GM18502 (cell line): ENCODE measurements around the gene C1QTNF12.

ENCODE experiments used
- ATAC-seq: cut with Tn5 transposase; IDR thresholded peaks from one replicate; pipeline ENCODE4 v1.9.1; 2021; ENCODE audit warnings: mild to moderate bottlenecking; ENCODE audit not compliant: unreplicated experiment, poor library complexity

The C1QTNF12 gene

DNA sequence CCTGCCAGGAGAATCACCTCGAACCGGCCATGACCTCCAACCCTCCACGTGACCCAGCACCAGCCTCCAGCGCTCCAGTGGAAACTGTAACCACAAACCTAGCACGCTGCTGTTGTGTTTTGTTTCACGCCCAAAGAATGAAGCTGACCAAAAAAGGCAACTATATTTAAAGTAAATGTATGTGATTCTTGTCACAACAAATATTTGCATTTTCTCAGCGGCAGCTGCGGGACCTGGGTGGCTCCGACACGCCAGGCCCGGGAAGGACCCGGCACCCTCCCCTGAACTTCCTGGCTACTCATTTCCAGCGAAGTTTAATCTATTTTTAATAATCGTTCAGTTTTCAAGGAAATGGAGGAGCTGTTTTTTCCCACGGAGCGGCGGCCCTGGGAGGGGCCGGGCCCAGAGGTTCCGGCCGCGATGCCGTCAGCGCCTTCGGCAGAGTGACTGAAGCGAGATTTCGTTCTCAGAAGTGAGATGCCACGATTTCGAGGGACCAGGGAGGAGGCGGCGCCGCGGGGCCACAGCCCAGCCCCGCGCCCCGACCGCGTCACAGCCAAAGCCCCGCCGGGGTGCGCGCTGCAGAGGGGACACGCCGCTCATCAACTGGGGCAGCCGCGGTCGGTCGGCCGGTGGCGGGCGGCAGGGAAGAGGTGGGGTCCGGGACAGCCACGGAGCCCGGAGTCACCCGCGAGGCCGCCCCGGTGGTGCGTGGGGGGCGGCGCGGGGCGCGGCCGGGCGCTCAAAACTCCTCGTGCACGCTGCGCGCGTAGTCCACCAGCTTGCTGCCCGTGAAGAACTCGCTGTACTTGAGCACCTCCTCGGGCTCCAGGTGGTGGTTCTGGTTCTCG is 29.5 kb downstream of the C1QTNF12 start:
- no peak for ATAC-seq

- no peak for ATAC-seq
These were observed 30.5 kb downstream of the C1QTNF12 start for GRCh38 chr1:1215881-1216605.

- ATAC-seq: no peak
These were observed 31.3 kb downstream of the C1QTNF12 start for GRCh38 chr1:1215080-1215676.

DNA sequence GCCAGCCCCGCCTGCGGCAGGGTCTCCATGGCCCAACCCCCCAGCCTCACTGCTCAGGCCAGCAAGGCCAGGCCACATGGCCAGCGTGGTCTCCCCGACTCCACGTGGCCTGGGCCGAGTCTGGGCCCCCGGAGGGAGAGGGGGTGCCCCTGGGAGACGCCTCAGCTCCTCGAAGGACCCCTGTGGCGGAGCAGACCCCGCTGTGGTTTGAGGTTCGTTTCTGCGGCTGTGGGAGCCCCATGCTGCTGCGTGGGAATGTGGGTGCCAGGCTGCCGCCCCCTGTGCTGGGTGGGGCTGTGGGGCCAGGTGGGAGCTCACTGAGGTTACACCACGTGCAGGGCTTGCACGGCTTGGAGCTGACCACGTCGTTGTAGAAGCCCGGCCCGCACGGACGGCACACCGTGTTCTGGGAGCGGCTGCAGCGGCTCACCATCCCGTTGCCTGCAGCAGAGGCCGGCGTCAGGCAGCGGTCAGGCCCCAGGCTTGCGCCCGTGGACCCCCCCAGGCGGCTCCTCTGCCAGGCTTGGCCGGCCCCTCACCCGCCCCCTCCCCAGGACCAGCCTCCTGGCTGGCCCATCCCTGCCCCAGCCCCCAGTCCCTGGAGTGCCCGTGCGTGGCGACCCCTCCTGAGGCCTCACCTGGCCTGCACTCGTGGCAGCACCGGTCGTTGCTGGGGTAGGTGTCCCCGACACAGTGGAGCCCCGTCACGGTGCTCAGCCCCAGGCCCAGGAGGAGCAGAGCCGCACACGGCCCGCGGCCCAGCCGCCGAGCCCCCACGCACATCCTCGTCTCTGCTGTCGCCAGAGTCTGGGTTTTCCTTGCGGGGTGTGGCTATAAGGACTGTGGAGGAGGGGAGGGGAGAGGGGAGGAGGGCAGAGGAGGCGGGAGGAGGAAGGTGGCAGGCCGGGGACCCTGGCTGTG is 32.9 kb downstream of the C1QTNF12 start, which contains the start of gene TNFRSF4:
Gene TNFRSF4, minus strand, starts transcription at position 809 of the 921 bp plus-strand sequence. Its CDS starts 26 bp downstream, at position 783.
- ATAC-seq: no peak

DNA sequence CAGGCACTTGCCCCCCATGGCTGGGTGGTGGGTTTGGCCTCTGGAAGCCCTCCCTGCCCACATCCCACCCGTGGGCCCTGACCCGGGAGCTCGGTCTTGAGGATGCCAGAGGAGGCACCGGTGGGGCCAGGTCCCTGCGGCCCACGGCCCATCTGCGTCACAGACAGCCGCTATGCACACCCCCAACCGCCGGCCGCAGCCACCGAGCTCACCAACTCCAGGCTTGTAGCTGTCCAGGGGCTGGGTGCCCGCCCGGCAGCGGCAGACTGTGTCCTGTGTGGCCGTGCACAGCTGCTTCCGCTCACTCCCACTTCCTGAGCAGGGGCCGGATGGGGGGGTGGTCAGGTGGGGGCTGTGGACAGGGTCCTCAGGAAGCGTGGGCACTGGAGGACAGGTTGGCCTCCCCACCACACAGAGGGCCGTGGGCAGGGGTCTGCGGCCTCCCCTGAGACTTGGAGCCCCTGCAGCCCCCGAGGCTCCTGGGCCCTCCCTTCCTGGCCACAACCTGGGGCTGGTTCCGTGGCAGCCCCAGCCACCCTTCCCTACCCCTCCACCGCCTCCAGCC is 33.7 kb downstream of the C1QTNF12 start:
- no peak for ATAC-seq

GRCh38 chr1:1211541-1212441 is 34.7 kb downstream of the C1QTNF12 start:
- ATAC-seq: no peak

GRCh38 chr1:1210726-1211540 is 35.6 kb downstream of the C1QTNF12 start:
- no peak for ATAC-seq

- no peak for ATAC-seq
These were observed 37.6 kb downstream of the C1QTNF12 start for GRCh38 chr1:1208713-1209433.

DNA sequence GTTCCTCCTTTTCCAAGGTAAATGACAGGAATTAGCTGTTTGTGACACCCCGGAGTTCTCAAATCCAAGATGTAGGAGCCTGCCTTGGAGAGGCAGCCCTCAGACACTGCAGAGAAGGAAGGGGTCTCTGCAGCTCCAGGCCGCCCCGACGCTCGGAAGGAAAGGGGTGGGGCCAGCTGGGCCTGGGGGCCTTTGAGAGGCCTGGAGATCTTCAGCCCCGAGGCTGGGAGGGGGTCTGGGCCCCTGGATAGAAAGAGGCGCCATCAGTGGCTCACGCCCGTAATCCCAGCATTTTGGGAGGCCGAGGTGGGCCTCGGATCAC is 39.0 kb downstream of the C1QTNF12 start:
- ATAC-seq: no peak

DNA sequence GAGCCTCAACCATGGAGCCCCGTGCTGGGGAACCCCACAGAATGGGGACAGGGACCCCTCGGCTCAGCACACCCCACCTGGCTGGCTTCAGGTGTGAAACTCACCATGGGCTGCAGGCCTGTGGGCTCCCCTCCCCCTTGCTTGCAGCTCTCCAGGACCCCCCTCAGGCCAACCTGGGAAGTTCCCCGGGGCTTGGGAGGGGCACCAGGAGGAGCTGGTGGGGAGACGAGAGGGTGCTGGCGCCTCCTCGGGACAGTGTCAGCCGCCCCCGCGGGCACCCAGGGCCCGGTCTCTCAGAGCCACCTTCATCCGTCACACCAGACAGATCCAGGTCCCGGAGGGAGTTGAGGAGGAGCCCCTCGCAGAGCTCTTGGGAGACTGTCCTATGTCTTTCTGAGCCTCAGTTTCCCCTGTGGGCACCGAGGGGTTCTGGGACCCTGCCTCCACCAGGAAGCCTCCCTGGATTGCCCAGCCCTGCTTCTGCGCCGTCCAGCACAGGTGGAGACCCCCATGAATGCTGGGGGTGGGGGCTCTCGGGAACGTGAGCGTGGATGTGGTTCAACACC is 39.5 kb downstream of the C1QTNF12 start:
- no peak for ATAC-seq

DNA sequence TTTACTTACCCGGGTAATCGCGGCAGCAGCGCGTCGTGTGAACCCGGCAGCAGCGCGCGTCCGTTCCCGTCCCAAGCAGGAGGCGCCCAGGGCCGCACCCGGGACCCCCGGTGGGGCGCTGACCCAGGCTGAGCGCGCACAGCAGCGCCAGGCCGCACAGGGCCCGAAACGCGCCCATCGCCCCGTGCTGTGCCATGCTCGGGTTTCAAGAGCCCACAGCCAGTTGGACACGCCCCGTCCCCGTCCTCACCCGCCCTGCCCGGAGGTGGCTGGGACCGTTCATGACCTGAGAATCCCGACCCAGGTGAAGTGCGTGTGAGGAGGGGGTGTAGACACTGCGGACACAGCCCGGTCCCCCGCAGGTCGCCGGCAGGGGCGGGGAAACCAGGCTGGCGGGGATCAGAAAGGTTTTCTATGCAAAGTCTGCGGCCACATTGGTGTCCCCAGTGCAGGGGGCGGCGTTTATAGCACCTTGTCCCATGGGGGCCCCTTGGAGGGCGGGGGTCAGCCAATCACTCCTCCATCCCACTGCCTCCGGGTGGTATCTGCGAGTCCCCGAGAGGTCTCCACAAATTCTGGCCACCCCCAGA is 40.1 kb downstream of the C1QTNF12 start, which contains the start of gene TNFRSF18:
Gene TNFRSF18, minus strand, starts transcription at position 217 of the 590 bp plus-strand sequence. Its CDS starts 21 bp downstream, at position 196.
- no peak for ATAC-seq

DNA sequence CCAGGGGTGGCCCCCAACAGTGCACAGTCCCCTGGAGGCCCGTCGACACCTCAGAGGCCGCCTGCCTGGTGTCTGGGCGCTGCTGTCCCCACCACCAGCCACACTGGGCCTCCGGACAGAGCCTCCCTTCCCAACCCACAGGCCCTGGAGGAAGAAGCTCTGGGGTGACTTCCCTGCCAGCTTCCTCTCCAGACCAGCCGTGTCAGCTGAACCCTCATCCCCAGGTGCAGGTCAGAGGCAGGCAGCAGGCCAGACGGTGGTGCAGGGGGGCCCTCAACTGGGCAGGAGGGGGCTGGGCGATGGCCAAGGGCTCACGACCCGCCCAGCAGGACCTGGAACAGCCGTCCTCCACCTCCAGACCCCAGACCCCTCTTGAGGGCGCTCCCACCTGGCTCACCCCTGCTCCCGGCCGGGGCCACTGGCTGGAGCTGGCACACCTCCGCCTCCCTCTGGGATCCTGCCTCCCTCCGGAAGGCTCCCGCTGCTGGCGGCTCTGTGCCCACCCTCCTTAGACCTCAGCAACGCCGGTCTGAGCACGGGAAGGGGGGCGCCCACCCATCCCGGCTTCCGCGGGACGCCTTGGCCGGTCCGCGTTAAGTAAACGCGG is 40.6 kb downstream of the C1QTNF12 start:
- no peak for ATAC-seq

DNA sequence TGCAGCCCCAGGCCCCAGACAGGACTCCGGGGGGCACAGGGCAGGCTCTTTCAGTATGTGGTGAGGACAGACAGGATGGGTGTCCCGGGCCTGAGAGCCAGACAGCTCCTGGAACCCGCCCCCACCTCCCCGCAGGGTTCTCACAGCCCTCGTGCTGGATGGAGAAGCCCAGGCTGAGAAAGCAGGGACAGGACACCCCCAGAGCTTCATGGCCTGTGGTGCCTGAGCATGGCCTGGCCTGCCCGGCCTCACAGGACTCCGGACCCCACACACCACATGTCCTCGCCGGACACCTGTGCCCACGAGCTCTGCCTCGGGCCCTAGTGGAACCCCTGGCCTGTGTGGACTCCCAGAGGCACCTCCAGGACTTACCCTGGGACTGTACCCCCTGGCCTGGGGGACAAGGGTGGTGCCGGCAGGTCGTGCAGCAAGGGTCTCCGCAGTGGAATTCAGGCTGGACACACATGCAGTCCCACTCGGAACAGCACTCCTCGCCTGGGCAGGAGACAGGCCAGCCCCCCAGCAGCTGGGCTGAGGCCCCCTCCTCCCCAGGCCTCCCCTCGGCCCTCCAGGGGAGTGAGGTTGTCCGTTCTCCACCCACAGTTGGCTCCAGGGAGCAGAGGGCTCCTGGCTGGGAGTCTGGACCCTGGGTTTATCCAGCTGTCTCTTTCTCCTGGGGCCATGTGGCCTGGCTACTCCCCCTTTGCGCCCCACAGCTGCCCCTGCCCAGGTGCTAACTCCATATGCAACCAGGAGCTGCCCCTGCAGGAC is 41.3 kb downstream of the C1QTNF12 start:
- ATAC-seq: no peak

GRCh38 chr1:1204425-1204920 is 42.0 kb downstream of the C1QTNF12 start:
- no peak for ATAC-seq
